ENCODE measurements around the gene CNMD. TPM values are rescaled to one million over a fixed set of nuclear protein-coding genes. Genes with fewer than 3 reads are reported as not detected.
"Not testable (repeated sequence)": the region's sequence is repeated elsewhere in the genome, so short reads cannot be mapped to it uniquely, and the experiment has no call there.

The CNMD gene
- total RNA-seq, 8 experiments from 2014 or later = 0.27 to 1.0 (median 0.38) TPM; not detected in 1

DNA sequence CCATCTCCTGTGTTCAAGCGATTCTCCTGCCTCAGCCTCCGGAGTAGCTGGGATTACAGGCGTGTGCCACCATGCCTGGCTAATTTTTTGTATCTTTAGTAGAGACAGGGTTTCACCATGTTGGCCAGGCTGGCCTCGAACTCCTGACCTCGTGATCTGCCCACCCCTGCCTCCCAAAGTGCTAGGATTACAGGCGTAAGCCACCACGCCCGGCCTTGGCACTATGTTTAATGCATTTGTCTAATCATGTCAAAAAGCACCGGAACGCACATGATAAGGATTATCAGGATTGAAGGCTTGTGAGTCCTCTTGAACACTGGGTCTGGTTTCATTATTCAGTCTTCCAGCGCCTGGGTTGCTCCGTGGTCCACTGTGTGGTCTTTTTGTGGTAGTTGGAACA is 31.4 kb downstream of the CNMD start:
- 51 to 100% (median 97%) methylated on average over 1 to 6 of the region's 12 CpGs; no CpG with 5 or more reads in 2 of the 10 experiments for WGBS, 10 experiments
- ATAC-seq (replicated peaks in 6 of 8); H3K4me3 ChIP-seq; H3K27ac ChIP-seq; in situ Hi-C loops (cut with MboI; ENCODE audit: low pct_unique_long_range_greater_than_20kb in 2 of 9, low sequenced_read_pairs in 9 of 9, unreplicated experiment in 9 of 9): not testable (repeated sequence)
- H3K4me1 ChIP-seq (replicated peaks in 1 of 2) = peaks cover 29 to 47% of the 10 kb centered on the region in 2 donors

DNA sequence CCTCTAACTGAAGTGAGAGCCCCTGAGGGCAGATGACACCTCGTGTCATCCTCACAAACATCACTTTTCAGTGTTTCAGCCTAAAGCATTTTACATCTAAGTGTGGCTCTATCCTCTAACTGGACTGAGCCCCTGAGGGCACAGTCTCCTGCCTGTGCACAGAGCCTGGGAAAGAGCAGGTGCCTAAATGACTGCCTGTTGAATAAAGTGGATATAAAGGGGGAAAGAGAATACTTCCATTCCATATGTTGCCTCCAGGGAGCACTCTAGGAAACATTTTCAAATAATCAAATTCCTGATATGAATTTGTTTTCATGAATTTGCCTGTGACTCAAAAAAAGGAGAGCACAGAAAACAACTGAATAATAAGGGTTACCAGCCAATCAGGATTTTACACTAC is 32.2 kb downstream of the CNMD start:
- ATAC-seq (replicated peaks in 6 of 8) = peak in 1 of 8 experiments; percentile 55
- in situ Hi-C loops (cut with MboI; ENCODE audit: low pct_unique_long_range_greater_than_20kb in 2 of 9, low sequenced_read_pairs in 9 of 9, unreplicated experiment in 9 of 9) = no loop called here
- H3K4me1 ChIP-seq (replicated peaks in 1 of 2) = peaks cover 27 to 47% of the 10 kb centered on the region in 2 donors
- H3K27ac ChIP-seq = no peak overlapping the region
- WGBS, 10 experiments = 33 to 57% (median 38%) methylated on average over 1 of the region's 1 CpG; no CpG with 5 or more reads in 7 of the 10 experiments
- no peak overlapping the region for H3K4me3 ChIP-seq

DNA sequence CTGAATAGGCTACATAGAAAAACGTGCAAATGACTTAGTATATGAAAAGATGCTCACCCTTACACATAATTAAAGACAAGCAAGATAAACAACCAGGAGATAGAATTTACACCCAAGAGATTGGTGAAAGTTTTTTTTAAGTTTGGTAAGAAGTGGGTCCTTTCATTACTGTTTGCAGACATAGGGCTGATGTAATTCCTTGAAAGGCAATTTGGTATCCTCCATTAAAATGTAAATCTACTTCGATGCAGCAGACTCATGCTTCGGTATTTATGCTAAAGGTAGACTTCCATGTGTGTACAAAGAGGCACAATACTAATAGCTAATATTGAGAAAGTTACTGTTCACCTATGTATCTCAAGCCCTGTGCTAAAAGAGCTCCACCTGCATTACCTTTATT is 33.5 kb downstream of the CNMD start:
- H3K4me3 ChIP-seq = no peak overlapping the region
- WGBS, 10 experiments = 0 to 63% (median 33%) methylated on average over 1 to 3 of the region's 3 CpGs
- H3K27ac ChIP-seq = peak overlapping the region in 1 of 2 donors; percentile 77
- peak in 4 of 8 experiments; percentile 54 to 81 (median 66) for ATAC-seq (replicated peaks in 6 of 8)
- H3K4me1 ChIP-seq (replicated peaks in 1 of 2) = peaks cover 29 to 47% of the 10 kb centered on the region in 2 donors
- in situ Hi-C loops (cut with MboI; ENCODE audit: low pct_unique_long_range_greater_than_20kb in 2 of 9, low sequenced_read_pairs in 9 of 9, unreplicated experiment in 9 of 9) = no loop called here

DNA sequence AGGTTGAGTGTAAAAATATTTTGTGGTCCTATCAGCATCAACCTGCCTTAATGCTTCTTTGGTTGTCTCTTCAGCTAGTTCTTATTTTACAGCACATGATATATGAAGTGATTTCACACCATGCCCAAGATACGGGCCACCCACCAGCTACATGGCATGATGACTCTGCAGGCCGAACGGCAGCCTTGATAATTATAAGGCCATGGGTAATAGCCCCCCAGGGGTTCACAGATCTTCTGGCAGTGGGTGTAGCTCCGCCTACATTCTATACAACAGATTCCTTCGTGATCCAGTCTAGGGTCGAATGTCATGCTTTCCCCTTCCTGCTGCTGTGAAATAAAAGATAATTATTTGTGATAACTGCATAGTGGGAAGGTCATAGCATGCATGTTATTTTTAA is 36.1 kb downstream of the CNMD start:
- ATAC-seq (replicated peaks in 6 of 8) = peak in 4 of 8 experiments; percentile 35 to 88 (median 84)
- Histone ChIP-seq H3K4me1 (replicated peaks in 1 of 2) (peaks cover 29 to 47% of the 10 kb centered on the region in 2 donors), H3K4me3 (no peak overlapping the region), H3K27ac (no peak overlapping the region)
- in situ Hi-C loops (cut with MboI; ENCODE audit: low pct_unique_long_range_greater_than_20kb in 2 of 9, low sequenced_read_pairs in 9 of 9, unreplicated experiment in 9 of 9) = no loop called here
- 16 to 100% (median 59%) methylated on average over 1 to 5 of the region's 6 CpGs; no CpG with 5 or more reads in 2 of the 10 experiments for WGBS, 10 experiments

DNA sequence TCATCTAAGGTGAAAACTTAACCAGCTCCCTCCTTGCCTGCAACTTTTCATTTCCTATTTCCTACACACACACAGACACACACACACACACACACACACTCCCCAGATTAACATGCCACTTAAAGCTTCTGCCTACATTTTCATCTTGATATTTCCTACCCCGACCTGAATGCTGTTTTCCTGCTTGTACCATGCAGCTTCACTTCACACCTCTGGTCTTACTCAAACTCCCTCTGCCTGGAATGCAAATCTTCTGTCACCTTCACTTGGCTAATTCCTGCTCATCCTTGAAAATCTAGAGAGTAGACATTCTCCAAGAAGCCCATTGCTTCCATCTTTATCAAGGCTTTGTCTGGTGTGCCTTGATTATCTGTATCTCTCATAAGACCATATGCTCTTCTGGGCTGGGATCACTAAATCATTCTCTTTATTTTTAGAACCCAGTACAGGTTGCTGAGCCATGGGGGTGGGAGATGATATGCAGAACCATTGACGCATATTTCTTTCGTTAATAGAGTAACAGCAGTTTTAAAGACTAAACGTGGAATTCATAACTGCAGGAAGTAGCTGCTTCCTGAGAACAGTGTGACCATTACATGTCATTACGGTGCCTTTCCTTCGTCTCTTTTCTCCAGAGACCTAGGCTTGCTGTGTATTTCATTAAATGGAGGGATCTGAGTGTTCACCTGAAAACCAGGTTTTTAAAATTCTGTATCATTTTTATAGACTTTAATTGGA is 37.7 kb downstream of the CNMD start:
- H3K4me1 ChIP-seq (replicated peaks in 1 of 2) = peaks cover 29 to 46% of the 10 kb centered on the region in 2 donors
- 50 to 100% (median 83%) methylated on average over 1 to 6 of the region's 6 CpGs; no CpG with 5 or more reads in 1 of the 10 experiments for WGBS, 10 experiments
- no peak for ATAC-seq (replicated peaks in 6 of 8)
- no peak overlapping the region for H3K27ac ChIP-seq
- in situ Hi-C loops (cut with MboI; ENCODE audit: low pct_unique_long_range_greater_than_20kb in 2 of 9, low sequenced_read_pairs in 9 of 9, unreplicated experiment in 9 of 9) = no loop called here
- H3K4me3 ChIP-seq = no peak overlapping the region

DNA sequence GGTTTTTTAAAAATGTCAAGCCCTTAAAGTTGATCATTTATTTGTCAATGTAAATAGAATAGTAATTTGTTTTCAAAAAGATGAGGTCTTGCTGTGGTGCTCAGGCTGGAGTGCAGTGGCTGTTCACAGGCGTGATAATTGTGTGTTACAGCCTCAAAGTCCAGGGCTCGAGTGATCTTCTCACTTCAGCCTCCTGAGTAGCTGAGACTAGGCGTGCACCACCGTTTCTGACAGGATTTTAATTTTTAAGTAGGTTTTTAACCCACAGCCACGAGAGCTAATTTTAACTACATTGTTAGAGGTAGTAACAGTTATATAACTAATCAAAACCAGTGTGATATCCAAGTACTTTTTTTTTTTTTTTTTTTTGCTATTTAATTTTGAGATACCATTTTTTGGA is 43.1 kb downstream of the CNMD start:
- no peak overlapping the region for H3K27ac ChIP-seq
- 74 to 100% (median 96%) methylated on average over 1 to 5 of the region's 5 CpGs; no CpG with 5 or more reads in 1 of the 10 experiments for WGBS, 10 experiments
- in situ Hi-C loops (cut with MboI; ENCODE audit: low pct_unique_long_range_greater_than_20kb in 2 of 9, low sequenced_read_pairs in 9 of 9, unreplicated experiment in 9 of 9) = no loop called here
- no peak overlapping the region for H3K4me3 ChIP-seq
- H3K4me1 ChIP-seq (replicated peaks in 1 of 2) = no peaks in the 10 kb centered on the region
- ATAC-seq (replicated peaks in 6 of 8) = no peak

DNA sequence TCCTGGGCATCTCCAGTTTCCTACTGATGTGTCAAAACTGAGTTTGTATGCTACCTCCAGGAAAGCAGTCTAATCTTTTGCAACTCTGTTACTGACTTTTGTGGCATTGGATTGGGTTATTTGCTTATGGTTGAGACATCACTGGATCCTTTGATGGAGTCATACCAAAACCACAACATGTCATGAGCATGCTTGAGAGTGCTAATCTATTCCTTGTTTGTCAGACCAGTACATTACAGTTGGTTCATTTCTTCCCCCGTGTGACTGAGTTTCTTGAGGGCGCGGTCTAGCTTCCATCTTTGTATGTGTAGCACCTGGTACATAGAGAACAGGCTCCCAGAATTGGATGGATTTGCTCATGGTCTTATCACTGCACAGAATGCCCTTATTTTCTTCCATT is 43.8 kb downstream of the CNMD start:
- 50 to 100% (median 94%) methylated on average over 1 to 3 of the region's 3 CpGs; no CpG with 5 or more reads in 4 of the 10 experiments for WGBS, 10 experiments
- ATAC-seq (replicated peaks in 6 of 8) = no peak
- Histone ChIP-seq H3K27ac (no peak overlapping the region), H3K4me3 (no peak overlapping the region), H3K4me1 (replicated peaks in 1 of 2) (no peaks in the 10 kb centered on the region)
- in situ Hi-C loops (cut with MboI; ENCODE audit: low pct_unique_long_range_greater_than_20kb in 2 of 9, low sequenced_read_pairs in 9 of 9, unreplicated experiment in 9 of 9) = no loop called here

DNA sequence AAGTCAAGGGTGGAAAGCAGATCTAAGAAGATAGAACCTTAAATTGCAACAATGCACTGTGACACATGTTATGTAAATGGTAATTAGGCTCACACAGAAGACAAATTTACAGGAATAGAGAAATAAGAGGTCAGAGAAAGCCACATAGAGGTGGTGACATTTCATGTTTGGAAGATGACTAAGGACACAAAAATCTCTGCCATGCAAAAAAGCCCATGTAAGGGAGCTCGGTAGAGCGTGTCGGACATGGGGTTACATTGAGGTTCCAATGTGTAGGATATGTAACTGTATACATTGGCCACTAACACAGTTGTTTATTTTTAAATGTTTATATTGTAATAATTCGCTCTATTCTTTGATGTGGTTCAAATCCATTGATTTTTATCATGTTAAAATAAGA is 53.2 kb downstream of the CNMD start:
- Histone ChIP-seq H3K4me1 (replicated peaks in 1 of 2) (no peaks in the 10 kb centered on the region), H3K4me3 (no peak overlapping the region), H3K27ac (no peak overlapping the region)
- in situ Hi-C loops (cut with MboI; ENCODE audit: low pct_unique_long_range_greater_than_20kb in 2 of 9, low sequenced_read_pairs in 9 of 9, unreplicated experiment in 9 of 9) = no loop called here
- WGBS, 10 experiments = 83 to 100% (median 93%) methylated on average over 1 to 4 of the region's 4 CpGs; no CpG with 5 or more reads in 3 of the 10 experiments
- ATAC-seq (replicated peaks in 6 of 8) = peak in 1 of 8 experiments; percentile 23

DNA sequence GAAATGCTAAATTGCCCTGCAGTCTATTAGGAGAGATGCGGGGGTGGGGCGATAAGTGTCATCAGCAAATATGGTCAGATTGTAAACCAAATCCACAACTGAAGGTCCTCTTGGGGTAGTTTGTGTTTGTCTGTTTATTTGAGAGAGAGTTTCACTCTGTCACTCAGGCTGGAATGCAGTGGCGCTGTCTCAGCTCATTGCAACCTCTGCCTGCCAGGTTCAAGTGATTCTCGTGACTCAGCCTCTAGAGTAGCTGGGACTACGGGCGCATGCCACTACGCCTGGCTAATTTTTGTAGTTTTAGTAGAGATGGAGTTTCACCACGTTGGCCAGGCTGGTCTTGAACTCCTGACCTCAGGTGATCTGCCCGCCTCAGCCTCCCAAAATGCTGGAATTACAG is 53.8 kb downstream of the CNMD start:
- ATAC-seq (replicated peaks in 6 of 8); in situ Hi-C loops (cut with MboI; ENCODE audit: low pct_unique_long_range_greater_than_20kb in 2 of 9, low sequenced_read_pairs in 9 of 9, unreplicated experiment in 9 of 9); H3K4me3 ChIP-seq; H3K4me1 ChIP-seq (replicated peaks in 1 of 2); H3K27ac ChIP-seq: not testable (repeated sequence)
- WGBS, 10 experiments = 90 to 100% (median 100%) methylated on average over 1 to 6 of the region's 9 CpGs; no CpG with 5 or more reads in 1 of the 10 experiments

DNA sequence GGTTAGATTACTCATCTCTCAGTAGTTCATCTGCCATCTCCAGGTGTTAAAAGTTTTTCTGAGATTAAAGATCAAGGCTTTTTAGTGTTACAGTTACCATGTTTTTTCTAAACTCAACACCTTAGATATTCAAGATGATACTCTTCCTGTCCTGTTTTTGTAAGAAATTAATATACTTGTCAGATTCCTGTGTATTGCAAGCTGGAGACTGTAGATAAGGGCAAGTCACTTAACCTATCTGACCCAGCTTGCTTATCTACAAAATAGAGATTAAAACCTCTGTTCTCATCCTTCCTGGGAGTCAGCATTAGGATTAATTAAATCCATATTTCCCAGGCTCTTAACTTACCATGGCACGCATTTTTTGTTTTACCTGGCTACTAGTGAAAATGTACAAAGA is 61.8 kb downstream of the CNMD start:
- 80 to 100% (median 100%) methylated on average over 1 of the region's 1 CpG; no CpG with 5 or more reads in 2 of the 10 experiments for WGBS, 10 experiments

DNA sequence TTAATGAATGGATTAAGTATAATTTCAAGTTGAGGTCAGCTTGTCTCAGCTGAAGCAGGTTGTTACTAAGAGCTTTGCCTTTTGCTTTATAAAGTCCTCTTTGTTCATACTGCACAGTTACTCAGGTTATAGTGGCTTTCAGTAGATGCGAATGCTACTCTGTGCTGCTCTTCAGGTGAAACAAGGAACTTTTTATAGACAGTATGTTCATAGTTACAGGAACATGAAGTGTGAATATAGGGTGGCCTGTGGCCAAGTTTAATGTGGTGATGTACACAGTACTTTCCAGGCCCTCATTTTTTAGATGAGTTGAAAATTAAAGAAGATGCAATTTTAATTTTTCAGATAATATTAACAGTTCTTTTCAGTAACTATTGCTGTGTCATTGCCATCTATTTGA is 66.2 kb downstream of the CNMD start:
- in situ Hi-C loops (cut with MboI; ENCODE audit: low pct_unique_long_range_greater_than_20kb in 2 of 9, low sequenced_read_pairs in 9 of 9, unreplicated experiment in 9 of 9) = loop anchor here in 2 of 9 experiments (25.0 kb wide), 2 partner anchors 164 to 514 kb away; partner anchors contain the start of gene PCDH8 (in 1 of the 2)
- Histone ChIP-seq H3K4me3 (no peak overlapping the region), H3K27ac (no peak overlapping the region), H3K4me1 (replicated peaks in 1 of 2) (no peaks in the 10 kb centered on the region)
- ATAC-seq (replicated peaks in 6 of 8) = no peak
- WGBS, 10 experiments = 80 to 100% (median 96%) methylated on average over 1 of the region's 1 CpG; no CpG with 5 or more reads in 4 of the 10 experiments

More for the DNA sequence above, 61.8 kb downstream of the CNMD start:
- in situ Hi-C loops (cut with MboI; ENCODE audit: low pct_unique_long_range_greater_than_20kb in 2 of 9, low sequenced_read_pairs in 9 of 9, unreplicated experiment in 9 of 9) = no loop called here
- no peak for ATAC-seq (replicated peaks in 6 of 8)
- Histone ChIP-seq H3K4me3 (no peak overlapping the region), H3K27ac (no peak overlapping the region), H3K4me1 (replicated peaks in 1 of 2) (no peaks in the 10 kb centered on the region)

DNA sequence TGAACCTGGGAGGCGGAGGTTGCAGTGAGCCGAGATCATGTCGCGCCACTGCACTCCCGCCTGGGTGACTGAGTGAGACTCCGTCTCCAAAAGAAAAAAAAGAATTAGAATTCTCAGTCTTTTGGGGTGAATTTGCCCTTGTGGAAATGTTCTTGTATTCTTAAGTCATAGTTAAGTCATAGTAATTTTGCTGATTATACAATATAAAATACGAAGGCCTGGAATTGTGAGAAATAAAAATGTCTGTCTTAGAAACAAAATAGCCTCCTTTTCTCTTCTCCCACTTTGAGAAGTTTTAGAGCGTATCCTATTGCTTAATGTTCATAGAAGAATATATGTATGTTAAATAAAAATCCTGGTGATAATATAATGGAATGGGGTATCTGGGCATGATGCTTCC is 68.9 kb downstream of the CNMD start:
- Histone ChIP-seq H3K4me3 (no peak overlapping the region), H3K27ac (no peak overlapping the region), H3K4me1 (replicated peaks in 1 of 2) (no peaks in the 10 kb centered on the region)
- in situ Hi-C loops (cut with MboI; ENCODE audit: low pct_unique_long_range_greater_than_20kb in 2 of 9, low sequenced_read_pairs in 9 of 9, unreplicated experiment in 9 of 9) = loop anchor here in 2 of 9 experiments (25.0 kb wide), 2 partner anchors 167 to 517 kb away; partner anchors contain the start of gene PCDH8 (in 1 of the 2)
- no peak for ATAC-seq (replicated peaks in 6 of 8)
- 67 to 100% (median 97%) methylated on average over 1 to 7 of the region's 8 CpGs; no CpG with 5 or more reads in 2 of the 10 experiments for WGBS, 10 experiments

DNA sequence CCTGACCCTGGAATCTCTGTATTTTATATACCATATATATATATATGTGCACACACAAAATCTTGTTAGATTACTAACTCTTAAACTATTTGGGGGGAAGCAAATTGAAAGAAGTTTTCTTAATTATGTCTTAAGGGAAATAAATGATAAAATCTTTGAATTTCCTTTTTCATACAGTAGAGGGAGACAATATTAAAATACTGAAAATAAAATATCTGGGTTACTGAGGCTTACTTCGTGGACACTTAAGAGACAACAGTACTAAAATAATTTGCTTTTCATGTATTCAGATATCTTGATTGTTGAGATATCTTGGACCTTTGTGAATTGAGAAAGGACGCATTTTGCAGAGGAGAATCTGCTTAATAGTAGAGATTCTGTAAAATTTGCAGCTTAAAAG is 69.9 kb downstream of the CNMD start:
- 93 to 100% (median 100%) methylated on average over 1 to 2 of the region's 2 CpGs; no CpG with 5 or more reads in 1 of the 10 experiments for WGBS, 10 experiments
- in situ Hi-C loops (cut with MboI; ENCODE audit: low pct_unique_long_range_greater_than_20kb in 2 of 9, low sequenced_read_pairs in 9 of 9, unreplicated experiment in 9 of 9) = loop anchor here in 2 of 9 experiments (25.0 kb wide), 2 partner anchors 168 to 518 kb away; partner anchors contain the start of gene PCDH8 (in 1 of the 2)
- H3K27ac ChIP-seq = no peak overlapping the region
- no peaks in the 10 kb centered on the region for H3K4me1 ChIP-seq (replicated peaks in 1 of 2)
- no peak for ATAC-seq (replicated peaks in 6 of 8)
- H3K4me3 ChIP-seq = no peak overlapping the region
